HL-60/S4 treated with phorbol 12-myristate 13-acetate at 8.2 ng/mL for 4 days and 3 days (cell line): Measurements from ENCODE around the gene DROSHA.
"Not testable (repeated sequence)": the region's sequence is repeated elsewhere in the genome, so short reads cannot be mapped to it uniquely, and the experiment has no call there.

ENCODE experiments used
- in situ Hi-C: fragments of 300-500 bp; cut with MboI; formaldehyde crosslinking; loops from 2 replicates; pipeline ENCODE4 v1.15.0; 2022; ENCODE audit warnings: low sequenced_read_pairs

DROSHA gene

GRCh38 chr5:31531888-31532547 lies at the start of gene DROSHA, which contains the start of gene C5orf22:
Gene DROSHA, minus strand, starts transcription at chr5:31532093. Its CDS starts 3,034 bp downstream, at chr5:31529059.
Gene C5orf22, plus strand, starts transcription at chr5:31532301. Its CDS starts 92 bp downstream, at chr5:31532393.
- in situ Hi-C loops = loop anchor here (25.0 kb wide), 1 partner anchor 1930 kb away; no protein-coding TSS in a partner anchor

- in situ Hi-C loops = loop anchor here (25.0 kb wide), 1 partner anchor 508 kb away; no protein-coding TSS in a partner anchor
These were observed 47.7 kb upstream of the DROSHA start for GRCh38 chr5:31579558-31579957.

GRCh38 chr5:31577438-31577837 lies 45.5 kb upstream of the DROSHA start:
- in situ Hi-C loops = loop anchor here (25.0 kb wide), 1 partner anchor 510 kb away; no protein-coding TSS in a partner anchor

- in situ Hi-C loops = loop anchor here (25.0 kb wide), 1 partner anchor 513 kb away; no protein-coding TSS in a partner anchor
These were observed 42.9 kb upstream of the DROSHA start for GRCh38 chr5:31574772-31575171.

GRCh38 chr5:31573494-31574142 lies 41.7 kb upstream of the DROSHA start:
- in situ Hi-C loops = no loop called here

- in situ Hi-C loops = no loop called here
These were observed 37.2 kb upstream of the DROSHA start for GRCh38 chr5:31569068-31569467.

GRCh38 chr5:31568302-31568835 lies 36.5 kb upstream of the DROSHA start:
- in situ Hi-C loops = no loop called here

- in situ Hi-C loops = not testable (repeated sequence)
These were observed 34.5 kb upstream of the DROSHA start for GRCh38 chr5:31566362-31566761.

GRCh38 chr5:31563216-31563615 lies 31.3 kb upstream of the DROSHA start:
- in situ Hi-C loops = no loop called here

GRCh38 chr5:31561946-31562345 lies 30.1 kb upstream of the DROSHA start:
- in situ Hi-C loops = no loop called here

GRCh38 chr5:31559942-31560341 lies 28.0 kb upstream of the DROSHA start:
- in situ Hi-C loops = no loop called here

GRCh38 chr5:31556461-31556860 lies 24.6 kb upstream of the DROSHA start:
- in situ Hi-C loops = no loop called here

- in situ Hi-C loops = no loop called here
These were observed 22.7 kb upstream of the DROSHA start for GRCh38 chr5:31554552-31554951.

GRCh38 chr5:31553863-31554262 lies 22.0 kb upstream of the DROSHA start:
- in situ Hi-C loops = no loop called here

- in situ Hi-C loops = no loop called here
These were observed 20.0 kb upstream of the DROSHA start for GRCh38 chr5:31551878-31552277.

GRCh38 chr5:31549114-31549513 lies 17.2 kb upstream of the DROSHA start:
- in situ Hi-C loops = loop anchor here (25.0 kb wide), 1 partner anchor 1913 kb away; no protein-coding TSS in a partner anchor

- in situ Hi-C loops = loop anchor here (25.0 kb wide), 1 partner anchor 1924 kb away; no protein-coding TSS in a partner anchor
These were observed 6.0 kb upstream of the DROSHA start for GRCh38 chr5:31537851-31538250.

- in situ Hi-C loops = loop anchor here (25.0 kb wide), 1 partner anchor 1925 kb away; no protein-coding TSS in a partner anchor
These were observed 5.5 kb upstream of the DROSHA start for GRCh38 chr5:31537349-31537748.

- in situ Hi-C loops = loop anchor here (25.0 kb wide), 1 partner anchor 1925 kb away; no protein-coding TSS in a partner anchor
These were observed 5.0 kb upstream of the DROSHA start for GRCh38 chr5:31536873-31537272.

- in situ Hi-C loops = loop anchor here (25.0 kb wide), 1 partner anchor 1928 kb away; no protein-coding TSS in a partner anchor
These were observed 2.7 kb upstream of the DROSHA start for GRCh38 chr5:31534527-31535046.

- in situ Hi-C loops = loop anchor here (25.0 kb wide), 1 partner anchor 1931 kb away; no protein-coding TSS in a partner anchor
These were observed 378 bp downstream of the DROSHA start for GRCh38 chr5:31531543-31531887.
